Epidermal melanocyte (primary cell): ENCODE results near the gene PRX.
"Not testable (repeated sequence)": the region's sequence is repeated elsewhere in the genome, so short reads cannot be mapped to it uniquely, and the experiment has no call there.

Source experiments
- DNase-seq: peaks from one replicate; pipeline ENCODE4 v3.0.0; 2011; ENCODE audit warnings: low spot score; ENCODE audit not compliant: insufficient read length

The PRX gene

DNA sequence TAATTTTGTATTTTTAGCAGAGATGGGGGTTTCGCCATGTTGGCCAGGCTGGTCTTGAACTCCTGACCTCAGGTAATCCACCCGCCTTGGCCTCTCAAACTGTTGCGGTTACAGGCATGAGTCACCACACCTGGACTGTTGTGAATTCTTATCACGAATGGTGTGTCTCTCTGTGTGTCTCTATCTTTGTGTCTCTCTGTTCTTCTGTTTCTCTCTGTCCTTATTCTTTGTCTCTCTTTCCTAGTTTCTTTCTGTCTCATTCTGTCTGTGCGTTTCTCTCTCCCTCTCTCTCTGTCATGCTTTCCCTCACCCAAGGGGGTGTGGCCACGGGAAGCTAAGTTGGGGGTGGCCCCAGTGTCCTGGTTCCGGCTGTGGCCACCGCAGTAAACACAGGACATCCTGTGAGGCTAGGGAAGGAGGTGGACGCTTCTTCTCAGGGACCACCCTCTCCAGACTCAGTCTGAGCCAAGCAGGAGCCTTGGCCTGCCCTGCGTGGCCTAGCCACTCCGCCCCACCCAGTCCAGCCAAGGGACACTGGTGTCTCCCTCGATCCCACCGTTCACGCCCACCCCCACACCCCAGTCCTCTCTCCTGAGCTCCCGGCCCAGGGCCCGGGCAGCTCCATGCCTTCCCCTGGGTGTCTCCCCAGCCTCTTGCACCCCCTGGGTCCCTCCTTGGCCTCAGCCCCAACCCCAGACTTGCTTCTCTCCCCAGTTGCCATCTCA is 3.9 kb upstream of the PRX start:
- DNase-seq = no peak

DNA sequence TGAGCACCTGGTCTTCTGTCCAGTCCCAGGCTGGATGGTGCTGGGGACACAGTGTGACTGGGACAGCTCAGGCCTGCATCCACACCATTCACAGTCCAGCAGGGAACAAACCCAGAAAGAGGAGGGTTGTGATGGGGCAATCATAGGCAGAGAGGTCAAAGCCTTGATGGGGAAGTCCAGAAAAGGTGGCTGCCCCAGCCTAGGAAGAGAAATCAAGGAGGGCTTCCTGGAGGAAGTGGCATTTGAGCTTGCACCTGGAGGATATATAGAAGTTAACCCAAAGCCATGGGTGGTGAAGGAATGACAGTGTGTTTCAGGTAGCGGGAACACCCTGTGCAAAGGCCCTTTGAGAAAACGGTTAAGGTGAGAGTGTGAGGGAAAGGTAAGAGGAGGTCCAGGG is 2.6 kb upstream of the PRX start:
- no peak for DNase-seq

DNA sequence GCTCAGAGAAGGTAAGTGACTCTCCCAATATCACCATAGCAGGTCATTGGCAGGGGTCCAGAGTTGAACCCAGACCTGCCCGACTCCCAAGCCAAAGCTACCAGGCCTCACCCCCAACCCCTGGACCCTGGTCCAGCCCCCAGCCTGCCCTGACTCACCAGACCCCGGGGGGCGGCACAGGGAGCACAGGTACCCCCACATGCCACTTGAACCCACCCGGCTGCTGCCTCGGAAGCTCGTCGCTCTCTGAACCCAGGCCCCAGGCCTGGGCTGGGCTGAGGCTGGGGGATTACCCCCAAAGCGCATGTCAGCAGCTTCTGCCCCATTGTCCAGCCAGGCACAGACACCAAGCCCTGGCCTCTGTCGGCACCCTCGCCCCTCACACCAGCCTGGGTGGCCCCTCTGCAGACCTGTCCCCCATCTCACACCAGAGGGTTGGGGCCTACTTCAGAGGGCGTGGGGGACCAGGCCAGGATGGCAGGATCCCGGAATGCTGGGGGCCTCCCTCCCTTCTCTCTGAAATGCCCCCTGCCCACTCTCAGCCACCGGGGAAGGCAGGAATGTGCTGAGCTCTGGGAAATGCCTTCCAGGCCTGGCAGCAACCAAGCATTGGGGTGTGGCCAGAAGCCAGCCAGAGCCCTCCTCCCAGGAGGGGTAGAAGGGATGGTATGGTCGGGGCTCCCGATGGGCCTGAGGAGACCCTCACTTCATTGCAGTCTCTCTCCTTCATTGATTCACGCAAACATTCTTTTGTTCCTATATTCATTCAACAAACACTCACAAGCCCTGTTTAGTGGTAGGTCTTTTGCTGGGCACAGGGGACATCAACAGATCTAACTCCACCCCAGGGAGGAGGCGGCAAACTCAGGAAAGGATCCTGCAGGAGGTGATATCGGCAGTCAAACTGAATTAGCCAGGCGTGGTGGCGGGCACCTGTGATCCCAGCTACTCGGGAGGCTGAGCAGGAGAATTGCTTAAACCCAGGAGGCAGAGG is 1.7 kb upstream of the PRX start:
- no peak for DNase-seq

GRCh38 chr19:40412866-40413265 is 312 bp downstream of the PRX start:
- DNase-seq = no peak

GRCh38 chr19:40411958-40412499 is 1.1 kb downstream of the PRX start:
- DNase-seq = no peak

DNA sequence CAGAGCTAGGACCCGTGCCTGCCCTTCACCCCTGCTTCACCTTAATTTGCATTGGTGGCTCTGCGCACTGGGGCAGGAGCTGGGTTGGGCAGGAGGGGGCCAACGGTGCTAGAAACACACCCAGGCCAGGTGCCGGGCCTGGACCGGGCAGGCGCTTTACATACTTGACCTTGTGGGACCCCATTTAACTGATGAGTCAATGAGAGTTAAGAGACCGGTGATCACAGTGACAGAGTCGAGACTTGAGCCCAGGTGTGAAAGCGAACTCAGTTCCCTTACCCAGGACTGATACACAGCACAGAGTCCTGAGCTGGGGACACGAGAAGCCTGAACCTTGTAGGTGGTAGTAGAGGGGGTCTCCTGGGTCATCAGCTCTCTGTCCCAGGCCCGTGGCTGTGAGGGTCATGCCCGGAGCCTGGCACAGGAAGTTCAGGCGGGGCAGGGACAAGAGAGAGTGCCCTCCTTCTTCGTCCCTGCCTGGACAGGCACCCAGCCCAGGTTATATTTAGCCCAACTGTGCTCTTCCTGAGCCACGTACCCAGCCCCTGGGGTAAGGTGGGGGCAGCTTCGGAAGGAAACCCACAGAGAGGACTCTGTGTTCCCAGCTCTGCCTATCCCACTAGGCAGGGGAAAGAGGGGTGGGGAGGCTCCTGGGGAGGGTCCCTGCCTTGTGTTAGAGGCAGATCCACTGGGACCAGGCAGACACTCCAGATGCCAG is 1.9 kb downstream of the PRX start:
- no peak for DNase-seq

- no peak for DNase-seq
Observed at GRCh38 chr19:40410030-40410389, 3.2 kb downstream of the PRX start.

GRCh38 chr19:40408598-40408925 is 4.6 kb downstream of the PRX start:
- DNase-seq = not testable (repeated sequence)

DNA sequence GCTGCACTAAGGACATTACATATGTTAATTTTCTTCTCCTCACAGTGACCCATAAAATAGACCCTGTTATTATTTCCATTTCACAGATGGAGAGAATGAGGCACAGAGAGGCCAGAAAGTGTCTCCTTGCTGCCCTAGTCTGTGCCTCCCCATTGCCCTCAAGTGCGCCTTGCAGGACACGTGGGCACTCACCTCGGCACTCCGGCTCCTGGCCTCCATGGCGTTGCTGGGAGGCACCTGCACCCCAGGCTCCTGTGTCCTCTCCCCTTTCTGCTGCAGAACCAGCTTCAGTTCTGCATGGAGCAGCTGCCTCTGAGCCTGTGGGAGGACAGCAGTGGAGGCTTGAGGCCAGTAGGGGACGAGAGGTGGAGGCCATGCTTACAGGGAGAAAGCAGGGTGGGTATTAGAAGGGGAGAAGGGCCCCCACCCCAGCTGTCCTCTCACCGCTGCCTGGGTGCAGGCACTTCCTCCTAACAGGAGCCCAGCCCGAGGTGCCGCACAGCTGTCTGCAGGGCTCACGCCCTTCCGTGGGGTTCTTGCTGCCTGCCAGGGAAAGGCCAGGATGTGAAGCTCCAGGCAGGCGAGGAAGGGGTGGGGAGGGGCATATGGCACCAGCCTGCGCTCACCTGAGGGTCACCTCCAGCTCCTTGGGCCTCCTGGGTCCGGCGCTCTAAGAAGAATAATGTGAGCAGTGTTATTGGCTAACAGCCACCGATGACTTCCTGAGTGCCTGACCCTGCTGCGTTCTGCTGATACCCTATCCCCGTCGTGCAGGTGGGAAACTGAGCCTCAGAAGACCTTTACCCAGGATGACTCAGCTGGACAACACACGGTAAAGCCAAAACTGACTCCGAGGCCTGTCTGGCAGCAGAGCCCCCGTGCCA is 5.2 kb downstream of the PRX start:
- no peak for DNase-seq

DNA sequence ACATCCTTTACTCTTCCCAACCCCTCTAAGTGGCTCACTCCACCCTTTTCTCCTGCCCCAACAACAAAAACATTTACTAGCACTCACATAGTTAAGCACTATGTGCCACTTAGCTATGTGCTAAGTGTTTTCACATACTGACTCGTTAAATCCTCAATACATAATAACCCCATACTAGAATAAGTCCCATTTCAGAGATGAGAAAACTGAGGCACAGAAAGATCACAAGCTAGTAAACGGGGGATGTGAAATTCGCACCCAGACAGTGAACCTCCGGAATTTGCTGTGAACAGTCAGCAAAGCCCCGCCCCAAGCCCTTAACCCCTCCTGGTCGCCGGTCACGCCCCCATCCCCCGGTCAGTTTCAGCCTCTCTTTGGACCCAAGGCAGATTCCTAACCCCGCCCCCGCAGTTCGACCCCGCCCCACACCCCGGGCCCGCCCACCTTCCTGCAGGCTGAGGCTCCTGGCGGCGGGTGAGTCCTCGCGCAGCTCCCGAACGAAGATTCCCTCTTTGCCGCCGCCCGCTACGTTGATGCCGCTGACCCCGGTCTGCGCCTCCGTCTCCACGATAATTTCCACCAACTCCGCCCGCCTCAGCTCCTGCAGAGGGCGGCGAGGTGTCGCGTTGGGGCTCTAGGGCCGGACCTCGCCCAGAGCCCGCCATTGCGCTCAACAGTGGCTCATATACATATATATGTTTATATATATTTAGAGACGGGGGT is 9.8 kb downstream of the PRX start:
- peak; percentile 98 for DNase-seq

DNA sequence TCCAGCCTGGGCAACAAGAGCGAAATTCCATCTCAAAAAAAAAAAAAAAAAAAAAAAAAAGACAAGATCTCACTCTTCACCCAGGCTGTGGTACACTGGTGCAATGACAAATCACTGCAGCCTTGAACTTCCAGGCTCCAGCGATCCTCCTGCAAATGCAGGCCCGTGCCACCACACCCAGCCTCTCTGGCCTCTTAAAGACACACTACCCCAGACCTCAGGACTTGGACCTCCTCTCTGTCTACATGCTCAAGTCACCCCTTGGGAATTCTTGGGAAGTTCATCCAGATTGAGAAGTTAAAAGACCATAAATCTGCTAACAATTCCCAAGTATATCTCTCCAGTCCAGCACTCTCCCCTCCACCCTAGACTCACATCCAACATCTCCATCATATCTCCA is 12.6 kb downstream of the PRX start:
- DNase-seq = no peak

GRCh38 chr19:40398417-40399131 is 14.6 kb downstream of the PRX start:
- DNase-seq = no peak

DNA sequence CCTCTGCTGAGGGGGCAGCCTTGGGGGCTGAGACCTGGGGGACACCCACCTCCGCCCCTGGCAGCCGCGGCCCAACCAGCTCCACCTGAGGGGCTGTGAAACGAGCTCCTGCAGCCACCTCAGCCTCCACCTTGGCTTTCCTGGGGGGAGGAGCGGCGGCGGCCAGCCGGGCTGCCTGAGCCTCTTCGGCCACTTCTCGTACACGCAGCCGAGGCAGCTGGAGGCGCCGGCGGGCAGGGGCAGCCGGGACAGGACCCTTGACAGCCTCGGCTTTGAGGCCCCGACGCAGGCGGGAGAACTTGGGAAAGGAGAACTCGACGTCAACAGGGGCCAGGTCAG is 15.6 kb downstream of the PRX start:
- DNase-seq = no peak

GRCh38 chr19:40396886-40397567 is 16.2 kb downstream of the PRX start:
- no peak for DNase-seq

DNA sequence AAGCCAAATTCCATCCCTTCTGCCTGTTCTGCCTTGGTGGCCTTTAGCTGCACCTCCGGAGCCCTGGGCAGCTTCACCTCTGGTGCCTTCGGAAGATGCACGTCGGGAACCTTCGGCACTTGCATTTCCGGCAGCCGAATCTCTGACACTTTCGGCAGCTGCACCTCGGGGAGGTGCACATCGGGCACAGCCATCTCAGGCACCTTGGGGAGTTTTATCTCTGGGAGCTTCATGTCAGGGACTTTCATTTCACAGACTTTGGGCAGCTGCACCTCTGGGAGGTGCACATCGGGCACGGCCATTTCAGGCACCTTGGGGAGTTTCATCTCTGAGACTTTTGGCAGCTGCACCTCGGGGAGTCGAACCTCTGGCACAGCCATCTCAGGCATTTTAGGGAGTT is 17.2 kb downstream of the PRX start:
- no peak for DNase-seq

DNA sequence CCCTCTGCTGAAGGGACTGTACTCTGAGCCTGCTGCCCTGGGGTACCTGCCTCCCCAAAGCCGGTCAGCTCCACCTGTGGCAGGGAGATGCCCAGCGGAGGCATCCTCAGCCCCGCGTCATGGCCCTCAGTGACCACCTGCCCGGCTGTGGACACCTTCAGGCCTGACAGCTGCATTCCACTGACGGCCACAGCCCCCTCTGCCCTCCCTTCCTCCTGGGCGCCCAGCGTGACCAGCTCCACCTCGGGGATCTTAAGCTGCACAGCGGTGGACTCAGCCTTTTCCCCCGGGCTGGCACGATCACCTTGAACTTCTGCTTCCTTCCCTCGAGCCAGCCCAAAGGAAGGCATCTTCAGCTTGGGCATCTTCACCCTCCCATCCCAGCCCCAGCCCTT is 18.4 kb downstream of the PRX start:
- no peak for DNase-seq

DNA sequence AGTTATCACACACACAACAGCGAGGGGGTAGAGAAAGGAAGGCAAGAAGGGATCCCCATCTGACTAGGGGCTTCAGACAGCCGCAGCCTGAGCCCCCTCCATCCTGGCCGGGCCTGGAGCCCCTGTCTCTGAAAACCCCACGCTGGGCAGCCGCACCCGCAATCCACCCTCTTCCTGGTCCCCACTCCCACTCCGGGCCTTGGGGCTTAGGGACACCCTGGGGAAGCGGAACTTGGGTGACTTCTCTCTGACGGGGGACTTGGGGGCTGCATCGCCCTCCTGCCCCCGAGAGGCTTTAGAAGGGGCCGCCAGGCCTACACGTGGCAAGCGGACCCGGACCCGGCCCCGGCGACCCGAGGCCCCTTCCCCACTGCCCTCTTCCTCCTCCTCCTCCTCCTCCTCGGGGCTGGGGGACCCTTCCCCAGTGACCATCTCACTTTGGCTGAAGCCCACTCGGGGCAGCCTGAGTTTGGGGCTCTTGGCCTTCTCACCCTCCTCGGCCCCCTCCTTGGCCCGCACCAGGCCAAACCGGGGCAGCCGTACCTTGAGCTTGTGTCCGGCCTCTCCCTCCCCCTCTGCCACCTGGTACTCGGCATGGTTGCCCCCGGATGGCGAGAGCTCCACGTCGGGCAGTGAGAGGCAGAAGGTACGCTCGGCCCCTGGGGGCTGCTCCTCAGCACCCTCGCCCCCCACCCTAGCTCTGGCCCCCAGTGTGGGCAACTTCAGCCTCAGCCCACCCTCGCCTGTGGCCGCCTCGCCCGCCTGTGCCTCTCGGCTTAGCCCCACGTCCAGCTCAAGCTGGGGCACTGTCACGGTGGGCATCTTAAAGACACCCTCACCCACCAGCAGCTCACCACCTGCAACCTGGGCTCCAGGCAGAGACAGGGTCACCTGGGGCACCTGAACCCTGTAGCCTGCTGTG is 19.0 kb downstream of the PRX start:
- no peak for DNase-seq

DNA sequence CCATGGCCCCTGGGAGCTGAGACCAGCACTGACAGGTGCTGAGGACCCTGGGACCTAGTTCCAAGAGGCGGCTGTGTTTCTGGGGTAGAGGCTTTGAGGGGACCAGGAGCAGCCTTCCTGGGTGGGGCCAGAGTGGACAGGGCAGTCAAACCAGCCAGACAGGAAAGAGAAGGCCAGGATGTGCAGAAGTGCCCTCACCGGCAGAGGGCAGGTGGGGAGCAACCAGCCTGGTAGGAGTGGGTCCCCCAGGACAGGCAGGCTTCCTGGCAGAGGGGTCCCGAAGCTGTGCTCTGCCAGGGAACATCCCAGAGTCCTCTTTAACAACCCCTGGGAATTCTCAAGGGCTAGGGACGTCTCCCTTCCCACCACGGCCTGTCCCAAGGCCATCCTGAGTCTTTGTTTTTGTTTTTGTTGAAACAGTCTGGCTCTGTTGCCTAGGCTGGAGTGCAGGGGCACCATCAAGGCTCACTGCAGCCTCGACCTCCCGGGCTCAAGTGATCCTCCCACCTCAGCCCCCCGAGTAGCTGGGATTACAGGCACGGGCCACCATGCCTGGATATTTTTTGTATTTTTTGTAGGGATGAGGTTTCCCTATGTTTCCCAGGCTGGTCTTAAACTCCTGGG is 20.2 kb downstream of the PRX start:
- DNase-seq = no peak
